ENCODE results near the gene KREMEN1.
"Not testable (repeated sequence)": the region's sequence is repeated elsewhere in the genome, so short reads cannot be mapped to it uniquely, and the experiment has no call there.

KREMEN1 gene

GRCh38 chr22:29109822-29110221 lies 37.0 kb downstream of the KREMEN1 start:
- no peak for DNase-seq

GRCh38 chr22:29110946-29111345 lies 38.1 kb downstream of the KREMEN1 start:
- no peak for DNase-seq

- no peak for DNase-seq
These were observed 39.3 kb downstream of the KREMEN1 start for GRCh38 chr22:29112121-29112520.

GRCh38 chr22:29112681-29113080 lies 39.8 kb downstream of the KREMEN1 start:
- no peak for DNase-seq

GRCh38 chr22:29113319-29113718 lies 40.5 kb downstream of the KREMEN1 start:
- no peak for DNase-seq

GRCh38 chr22:29114392-29114791 lies 41.6 kb downstream of the KREMEN1 start:
- no peak for DNase-seq

GRCh38 chr22:29115682-29116288 lies 43.0 kb downstream of the KREMEN1 start:
- no peak for DNase-seq

GRCh38 chr22:29116397-29117123 lies 43.7 kb downstream of the KREMEN1 start:
- no peak for DNase-seq

- DNase-seq, result no peak
These were observed 45.1 kb downstream of the KREMEN1 start for GRCh38 chr22:29117799-29118477.

GRCh38 chr22:29120098-29120912 lies 47.5 kb downstream of the KREMEN1 start:
- not testable (repeated sequence) for DNase-seq

- no peak for DNase-seq
These were observed 48.3 kb downstream of the KREMEN1 start for GRCh38 chr22:29121124-29121523.

GRCh38 chr22:29122041-29122440 lies 49.2 kb downstream of the KREMEN1 start:
- DNase-seq, result no peak

- DNase-seq, result no peak
These were observed 52.1 kb downstream of the KREMEN1 start for GRCh38 chr22:29124777-29125442.

GRCh38 chr22:29125443-29125778 lies 52.6 kb downstream of the KREMEN1 start:
- DNase-seq, result no peak

GRCh38 chr22:29125844-29126243 lies 53.0 kb downstream of the KREMEN1 start:
- no peak for DNase-seq

GRCh38 chr22:29126670-29127395 lies 54.0 kb downstream of the KREMEN1 start:
- DNase-seq, result no peak

GRCh38 chr22:29128891-29129807 lies 56.3 kb downstream of the KREMEN1 start:
- no peak for DNase-seq

GRCh38 chr22:29129808-29130140 lies 56.9 kb downstream of the KREMEN1 start:
- DNase-seq, result no peak

- no peak for DNase-seq
These were observed 57.6 kb downstream of the KREMEN1 start for GRCh38 chr22:29130476-29130875.

- DNase-seq, result no peak
These were observed 60.8 kb downstream of the KREMEN1 start for GRCh38 chr22:29133603-29134133.

- DNase-seq, result no peak
These were observed 61.6 kb downstream of the KREMEN1 start for GRCh38 chr22:29134448-29134847.

Data from stimulated activated CD4-positive, alpha-beta T cell treated with anti-CD3 and anti-CD28 coated beads, Interleukin-2, amount 100 ng/mL, for 48 hours (primary cell).